CD4-positive, alpha-beta memory T cell (primary cell): ENCODE data around the gene LDHAL6B. TPM values are rescaled to one million over a fixed set of nuclear protein-coding genes. Genes with fewer than 3 reads are reported as not detected.
"Not testable (repeated sequence)": the region's sequence is repeated elsewhere in the genome, so short reads cannot be mapped to it uniquely, and the experiment has no call there.

Experiments used
- CTCF ChIA-PET: fragments of 350-600 bp; sonication (Branson Sonifier 250); formaldehyde crosslinking; loops from one replicate; lab custom pipeline; 2021; ENCODE audit warnings: inconsistent platforms; ENCODE audit not compliant: partially characterized antibody; lab: Charles Lee
- POLR2A ChIA-PET: fragments of 350-600 bp; sonication (Branson Sonifier 250); formaldehyde crosslinking; loops from one replicate; lab custom pipeline; 2021; ENCODE audit not compliant: partially characterized antibody; lab: Charles Lee
- DNase-seq, 5 donors: peaks; one replicate each; pipeline versions ENCODE4 v3.0.0 to v3.0.0-alpha.2; 2020 to 2022; ENCODE audit warnings: mixed read lengths in 1 of 5
- H3K27ac ChIP-seq: one replicate; pipeline ENCODE4 v1.7.0; 2013; ENCODE audit warnings: low read depth, low read length
- H3K27me3 ChIP-seq: 2 replicates; pipeline ENCODE4 v1.7.0; 2013; ENCODE audit warnings: mild to moderate bottlenecking, low read length, moderate library complexity; ENCODE audit not compliant: insufficient read depth
- H3K36me3 ChIP-seq: 2 replicates; pipeline ENCODE4 v1.7.0; 2013; ENCODE audit warnings: mild to moderate bottlenecking, low read length, moderate library complexity; ENCODE audit not compliant: insufficient read depth
- H3K4me1 ChIP-seq: 2 replicates; pipeline ENCODE4 v1.7.0; 2013; ENCODE audit warnings: mild to moderate bottlenecking, low read length, moderate library complexity; ENCODE audit not compliant: insufficient read depth
- H3K4me3 ChIP-seq, 2 donors: one replicate each; pipeline ENCODE4 v1.7.0; 2013; ENCODE audit warnings: low read length in 2 of 2, mild to moderate bottlenecking in 1 of 2
- H3K9me3 ChIP-seq, 2 donors: one replicate each; pipeline ENCODE4 v1.7.0; 2013; ENCODE audit warnings: low read length in 2 of 2, control low read depth in 1 of 2; ENCODE audit not compliant: control insufficient read depth in 1 of 2
- H3K27ac Mint-ChIP-seq, 7 donors: one replicate each; pipeline ENCODE4 v1.8.0; 2020 to 2021; ENCODE audit warnings: mixed read lengths in 7 of 7, mild to moderate bottlenecking in 6 of 7, inconsistent platforms in 3 of 7, moderate library complexity in 3 of 7
- H3K27me3 Mint-ChIP-seq, 2 donors: one replicate each; pipeline ENCODE4 v1.8.0; 2020 to 2021; ENCODE audit warnings: mixed read lengths in 2 of 2
- H3K36me3 Mint-ChIP-seq, 2 donors: one replicate each; pipeline ENCODE4 v1.8.0; 2020 to 2021; ENCODE audit warnings: mixed read lengths in 2 of 2, inconsistent platforms in 1 of 2, mild to moderate bottlenecking in 1 of 2
- H3K4me1 Mint-ChIP-seq, 4 donors: one replicate each; pipeline ENCODE4 v1.8.0; 2020 to 2021; ENCODE audit warnings: mixed read lengths in 4 of 4, mild to moderate bottlenecking in 1 of 4
- H3K4me3 Mint-ChIP-seq, 8 donors: one replicate each; pipeline ENCODE4 v1.8.0; 2020 to 2021; ENCODE audit warnings: mixed read lengths in 8 of 8, mild to moderate bottlenecking in 7 of 8, moderate library complexity in 6 of 8, inconsistent platforms in 3 of 8
- H3K9me3 Mint-ChIP-seq, 8 donors: one replicate each; pipeline ENCODE4 v1.8.0; 2020 to 2021; ENCODE audit warnings: mixed read lengths in 8 of 8, mild to moderate bottlenecking in 5 of 8, inconsistent platforms in 3 of 8, moderate library complexity in 1 of 8
- intact Hi-C: fragments of 100-400 bp; cut with micrococcal nuclease; formaldehyde crosslinking; loops from one replicate; pipeline ENCODE4 v1.15.1; 2023
- polyA plus RNA-seq, 2 donors: library from polyadenylated mRNA; unstranded; fragments of 300-500 nt; fragmentation: Illumina TruSeq; gene quantifications; one replicate each; pipeline ENCODE4 v1.2.3, GENCODE V29; 2021
- total RNA-seq, 2 experiments: library from RNA; stranded (reverse); gene quantifications; one replicate each; pipeline ENCODE4 v1.2.3, GENCODE V29; 2021

LDHAL6B gene
- total RNA-seq = not detected
- not detected for polyA plus RNA-seq

- peaks cover 3 to 4% of the 10 kb centered on the region in 2 donors for H3K27me3 Mint-ChIP-seq
- no peak for DNase-seq
- Histone ChIP-seq H3K36me3 (no peaks in the 10 kb centered on the region), H3K4me3 (no peak within 1 kb of the TSS), H3K9me3 (no peaks in the 10 kb centered on the region), H3K4me1 (no peaks in the 10 kb centered on the region), H3K27me3 (no peaks in the 10 kb centered on the region), H3K27ac (no peak within 1 kb of the TSS)
- no peak within 1 kb of the TSS for H3K4me3 Mint-ChIP-seq
- H3K9me3 Mint-ChIP-seq = no peaks in the 10 kb centered on the region
- no peaks in the 10 kb centered on the region for H3K4me1 Mint-ChIP-seq
- POLR2A ChIA-PET = no interaction called here
- H3K36me3 Mint-ChIP-seq = no peaks in the 10 kb centered on the region
- intact Hi-C loops = no loop called here
- peak within 1 kb of the TSS in 2 of 7 donors; percentile 12 to 18 for H3K27ac Mint-ChIP-seq
- CTCF ChIA-PET = no interaction called here
These were observed at the start of gene LDHAL6B for GRCh38 chr15:59206623-59207183. TSS of gene LDHAL6B (plus strand) at chr15:59206843. CDS start at chr15:59206941, 98 bp downstream.

- no peak for DNase-seq
- H3K27me3 ChIP-seq = no peaks in the 10 kb centered on the region
- no peaks in the 10 kb centered on the region for H3K4me1 Mint-ChIP-seq
- H3K36me3 ChIP-seq = no peaks in the 10 kb centered on the region
- intact Hi-C loops = no loop called here
- ChIA-PET CTCF (no interaction called here), POLR2A (no interaction called here)
- no peak overlapping the region for H3K27ac ChIP-seq
- no peaks in the 10 kb centered on the region for H3K36me3 Mint-ChIP-seq
- no peak overlapping the region for H3K4me3 Mint-ChIP-seq
- H3K27me3 Mint-ChIP-seq = no peaks in the 10 kb centered on the region
- H3K27ac Mint-ChIP-seq = no peak overlapping the region
- H3K4me3 ChIP-seq = no peak overlapping the region
- no peaks in the 10 kb centered on the region for H3K9me3 Mint-ChIP-seq
- no peaks in the 10 kb centered on the region for H3K4me1 ChIP-seq
- H3K9me3 ChIP-seq = no peaks in the 10 kb centered on the region
These were observed 49.2 kb upstream of the LDHAL6B start for GRCh38 chr15:59157396-59157795.

GRCh38 chr15:59157840-59158700 is 48.6 kb upstream of the LDHAL6B start:
- no peaks in the 10 kb centered on the region for H3K27me3 ChIP-seq
- CTCF ChIA-PET = interaction anchor here (1.6 kb wide), 1 partner anchor 371 kb away, joined by 5 read pairs; no protein-coding TSS in a partner anchor

GRCh38 chr15:59158701-59159034 is 48.0 kb upstream of the LDHAL6B start:
- Mint-ChIP-seq H3K27ac (peak overlapping the region in 1 of 7 donors; percentile 58), H3K36me3 (no peaks in the 10 kb centered on the region), H3K4me1 (no peaks in the 10 kb centered on the region), H3K9me3 (no peaks in the 10 kb centered on the region), H3K27me3 (no peaks in the 10 kb centered on the region), H3K4me3 (no peak overlapping the region)
- no peaks in the 10 kb centered on the region for H3K9me3 ChIP-seq
- no peak overlapping the region for H3K27ac ChIP-seq
- H3K36me3 ChIP-seq = no peaks in the 10 kb centered on the region
- CTCF ChIA-PET = interaction anchor here (1.6 kb wide), 1 partner anchor 370 kb away, joined by 5 read pairs; no protein-coding TSS in a partner anchor
- POLR2A ChIA-PET = no interaction called here
- DNase-seq = no peak
- no peak overlapping the region for H3K4me3 ChIP-seq
- intact Hi-C loops = no loop called here
- no peaks in the 10 kb centered on the region for H3K27me3 ChIP-seq
- H3K4me1 ChIP-seq = no peaks in the 10 kb centered on the region

More at GRCh38 chr15:59157840-59158700, 48.6 kb upstream of the LDHAL6B start:
- Mint-ChIP-seq H3K36me3 (no peaks in the 10 kb centered on the region), H3K9me3 (no peaks in the 10 kb centered on the region), H3K4me1 (no peaks in the 10 kb centered on the region), H3K27ac (no peak overlapping the region), H3K4me3 (no peak overlapping the region), H3K27me3 (no peaks in the 10 kb centered on the region)
- no peak for DNase-seq
- Histone ChIP-seq H3K4me3 (no peak overlapping the region), H3K4me1 (no peaks in the 10 kb centered on the region), H3K27ac (no peak overlapping the region), H3K36me3 (no peaks in the 10 kb centered on the region), H3K9me3 (no peaks in the 10 kb centered on the region)
- POLR2A ChIA-PET = no interaction called here
- intact Hi-C loops = no loop called here

- H3K36me3 ChIP-seq = no peaks in the 10 kb centered on the region
- H3K9me3 ChIP-seq = no peaks in the 10 kb centered on the region
- H3K36me3 Mint-ChIP-seq = no peaks in the 10 kb centered on the region
- DNase-seq = no peak
- no peak overlapping the region for H3K27ac ChIP-seq
- H3K4me3 ChIP-seq = no peak overlapping the region
- POLR2A ChIA-PET = no interaction called here
- H3K4me3 Mint-ChIP-seq = no peak overlapping the region
- H3K4me1 Mint-ChIP-seq = no peaks in the 10 kb centered on the region
- intact Hi-C loops = no loop called here
- no peaks in the 10 kb centered on the region for H3K4me1 ChIP-seq
- H3K27ac Mint-ChIP-seq = no peak overlapping the region
- no peaks in the 10 kb centered on the region for H3K9me3 Mint-ChIP-seq
- H3K27me3 Mint-ChIP-seq = no peaks in the 10 kb centered on the region
- CTCF ChIA-PET = interaction anchor here (1.6 kb wide), 1 partner anchor 369 kb away, joined by 5 read pairs; no protein-coding TSS in a partner anchor
- no peaks in the 10 kb centered on the region for H3K27me3 ChIP-seq
These were observed 47.4 kb upstream of the LDHAL6B start for GRCh38 chr15:59159210-59159609.

- intact Hi-C loops = loop anchor here (5.0 kb wide), 1 partner anchor 331 kb away; no protein-coding TSS in a partner anchor
- no peak overlapping the region for H3K27ac ChIP-seq
These were observed 45.6 kb upstream of the LDHAL6B start for GRCh38 chr15:59160880-59161593.

GRCh38 chr15:59162080-59162479 is 44.6 kb upstream of the LDHAL6B start:
- H3K27ac Mint-ChIP-seq, H3K27me3 Mint-ChIP-seq, DNase-seq, H3K36me3 ChIP-seq, H3K4me1 Mint-ChIP-seq, H3K4me1 ChIP-seq, POLR2A ChIA-PET, H3K9me3 ChIP-seq, H3K4me3 ChIP-seq, H3K27ac ChIP-seq, H3K27me3 ChIP-seq, H3K9me3 Mint-ChIP-seq, H3K36me3 Mint-ChIP-seq, H3K4me3 Mint-ChIP-seq: not testable (repeated sequence)
- intact Hi-C loops = loop anchor here (5.0 kb wide), 1 partner anchor 330 kb away; no protein-coding TSS in a partner anchor
- CTCF ChIA-PET = interaction anchor here (1.0 kb wide), 1 partner anchor 366 kb away, joined by 5 read pairs; no protein-coding TSS in a partner anchor

More at GRCh38 chr15:59160880-59161593, 45.6 kb upstream of the LDHAL6B start:
- POLR2A ChIA-PET = no interaction called here
- no peak overlapping the region for H3K4me3 ChIP-seq
- H3K36me3 ChIP-seq = no peaks in the 10 kb centered on the region
- no peaks in the 10 kb centered on the region for H3K9me3 ChIP-seq
- Mint-ChIP-seq H3K27ac (no peak overlapping the region), H3K27me3 (no peaks in the 10 kb centered on the region), H3K36me3 (no peaks in the 10 kb centered on the region), H3K9me3 (no peaks in the 10 kb centered on the region), H3K4me1 (no peaks in the 10 kb centered on the region), H3K4me3 (no peak overlapping the region)
- H3K4me1 ChIP-seq = no peaks in the 10 kb centered on the region
- DNase-seq = no peak
- CTCF ChIA-PET = interaction anchor here (1.0 kb wide), 1 partner anchor 368 kb away, joined by 5 read pairs; no protein-coding TSS in a partner anchor
- no peaks in the 10 kb centered on the region for H3K27me3 ChIP-seq
